IPS-18a (cell line): ENCODE results near the gene NXT2.

ENCODE experiments used
- H3K27ac ChIP-seq: one replicate; pipeline ENCODE4 v1.5.1; 2013; ENCODE audit warnings: low read length
- H3K27me3 ChIP-seq: one replicate; pipeline ENCODE4 v1.6.1; 2013; ENCODE audit warnings: mild to moderate bottlenecking, low read length; ENCODE audit not compliant: control insufficient read depth, insufficient read depth
- H3K36me3 ChIP-seq: one replicate; pipeline ENCODE4 v1.6.1; 2013; ENCODE audit warnings: low read depth, low read length; ENCODE audit not compliant: control insufficient read depth
- H3K4me1 ChIP-seq: one replicate; pipeline ENCODE4 v1.6.1; 2013; ENCODE audit warnings: low read depth, low read length; ENCODE audit not compliant: control insufficient read depth
- H3K4me3 ChIP-seq: one replicate; pipeline ENCODE4 v1.5.1; 2013; ENCODE audit warnings: low read length
- H3K9ac ChIP-seq: one replicate; pipeline ENCODE4 v1.6.1; 2013; ENCODE audit warnings: mild to moderate bottlenecking, low read length, moderate library complexity
- H3K9me3 ChIP-seq: one replicate; pipeline ENCODE4 v1.6.1; 2013; ENCODE audit warnings: low read depth, low read length; ENCODE audit not compliant: control insufficient read depth

NXT2 gene

DNA sequence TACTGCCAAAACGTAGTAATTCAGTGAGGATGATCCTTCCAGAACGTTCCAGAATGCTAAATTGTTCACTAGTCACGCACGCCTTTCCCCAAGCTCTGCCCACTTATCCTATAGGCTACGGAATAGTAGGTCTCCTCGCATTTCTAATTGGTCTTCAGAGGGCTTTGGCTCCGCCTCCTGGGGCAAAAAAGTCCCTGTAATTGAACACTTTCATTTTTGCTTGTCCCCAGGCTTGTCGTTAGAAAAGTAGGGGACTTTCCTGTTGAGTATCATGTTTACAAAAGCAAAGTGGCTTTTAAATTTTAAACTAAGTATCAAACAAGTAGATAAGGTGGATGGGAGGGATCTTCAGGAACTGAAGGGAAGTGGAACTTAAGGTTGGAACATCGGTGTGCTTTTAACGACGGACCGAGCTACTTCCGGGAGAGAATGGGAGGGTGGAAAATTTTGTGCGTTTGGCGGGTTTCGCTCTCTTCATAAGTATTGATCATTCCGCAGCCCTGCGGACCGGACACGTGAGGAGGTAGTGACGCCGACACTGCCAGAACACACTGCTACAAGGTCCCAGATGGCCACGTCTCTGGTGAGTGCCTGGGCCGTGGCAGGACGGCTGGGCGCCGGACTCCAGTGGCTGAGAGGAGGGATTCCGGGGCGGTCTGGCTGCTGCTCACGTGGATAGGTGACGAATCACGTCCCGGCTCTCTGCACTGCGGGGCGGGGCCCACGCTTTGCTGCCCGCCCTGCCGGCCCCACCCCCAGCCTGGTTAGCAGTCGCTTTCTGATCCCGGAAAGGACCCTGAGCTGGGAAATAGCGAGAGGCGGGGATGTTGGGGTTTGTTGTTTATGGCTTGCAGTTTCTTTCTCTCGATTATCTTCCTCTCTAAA, at the start of gene NXT2:
TSS of gene NXT2 (plus strand) at position 406 of the 885 bp plus-strand sequence. CDS start at position 569, 163 bp downstream.
- H3K27ac ChIP-seq: peak within 1 kb of the TSS; percentile 78

DNA sequence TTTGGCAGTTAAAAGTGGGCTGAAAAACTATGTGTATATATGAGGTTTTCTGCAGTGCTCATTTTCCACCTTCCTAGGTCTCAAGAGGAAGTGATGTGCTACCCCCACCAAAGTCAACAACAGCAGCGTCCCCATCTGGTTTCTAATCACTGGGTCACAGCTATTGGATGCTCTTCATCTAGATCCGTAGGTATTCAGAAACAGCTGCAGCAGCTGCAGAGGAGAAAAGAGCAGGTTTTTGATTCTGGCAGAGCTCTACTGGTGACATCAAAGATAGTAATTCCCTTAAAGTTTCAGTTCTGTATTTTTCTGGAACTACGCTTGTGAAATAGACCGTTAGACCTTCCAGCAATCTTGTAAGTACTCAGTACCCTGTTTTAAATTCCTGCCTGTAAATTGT, 49.0 kb upstream of the NXT2 start:
- no peaks in the 10 kb centered on the region for H3K9me3 ChIP-seq
- H3K27ac ChIP-seq: no peak overlapping the region
- H3K36me3 ChIP-seq: no peaks in the 10 kb centered on the region
- no peak overlapping the region for H3K9ac ChIP-seq
- no peaks in the 10 kb centered on the region for H3K27me3 ChIP-seq
- H3K4me3 ChIP-seq: no peak overlapping the region
- H3K4me1 ChIP-seq: peaks cover 7% of the 10 kb centered on the region

More for the DNA sequence above, at the start of gene NXT2:
- Histone ChIP-seq H3K36me3 (no peaks in the 10 kb centered on the region), H3K9ac (peak within 1 kb of the TSS; percentile 75), H3K9me3 (no peaks in the 10 kb centered on the region), H3K4me3 (peak within 1 kb of the TSS; percentile 76), H3K27me3 (peaks cover 35% of the 10 kb centered on the region), H3K4me1 (no peaks in the 10 kb centered on the region)

DNA sequence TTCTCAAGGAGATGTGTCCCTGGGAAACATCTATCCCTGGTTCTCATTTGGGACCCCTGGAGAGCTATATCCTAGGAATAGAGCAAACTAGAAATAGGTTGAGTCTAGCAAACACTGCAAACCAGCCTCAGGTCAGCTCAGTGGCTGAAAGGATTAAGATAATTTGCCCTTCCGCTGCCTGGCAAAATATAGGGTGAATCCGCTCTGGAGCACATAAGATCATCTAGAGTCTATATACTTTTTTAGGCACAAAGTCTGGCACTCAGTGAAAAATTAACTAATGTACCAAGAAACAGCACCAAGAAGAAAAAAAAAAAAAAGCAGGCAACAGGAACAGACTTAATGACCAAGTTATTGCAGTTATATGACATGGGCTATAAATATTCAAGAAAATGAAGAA, 47.5 kb upstream of the NXT2 start:
- Histone ChIP-seq H3K36me3 (no peaks in the 10 kb centered on the region), H3K4me3 (no peak overlapping the region), H3K9me3 (no peaks in the 10 kb centered on the region), H3K4me1 (peaks cover 7% of the 10 kb centered on the region), H3K27ac (no peak overlapping the region), H3K27me3 (no peaks in the 10 kb centered on the region), H3K9ac (no peak overlapping the region)

DNA sequence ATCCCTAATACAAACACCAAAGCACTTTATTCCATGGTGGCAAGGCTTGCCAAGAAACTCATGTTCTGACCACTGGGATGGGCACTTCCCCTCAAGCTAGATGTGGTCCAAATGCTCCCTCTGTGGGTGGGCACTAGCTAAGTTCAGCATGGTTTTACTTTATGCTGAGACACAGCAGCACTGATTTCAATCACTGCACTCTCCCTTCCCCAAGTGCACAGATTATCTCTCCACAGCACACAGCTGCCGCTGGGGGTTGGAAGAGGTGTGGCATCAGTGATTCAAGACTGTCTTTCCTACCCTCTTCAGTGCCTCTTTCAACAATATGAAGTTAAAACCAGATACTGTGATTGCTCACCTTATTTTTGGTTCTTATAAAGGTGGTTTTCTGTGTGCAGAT, 38.2 kb upstream of the NXT2 start:
- H3K36me3 ChIP-seq: no peaks in the 10 kb centered on the region
- no peaks in the 10 kb centered on the region for H3K4me1 ChIP-seq
- H3K27ac ChIP-seq: no peak overlapping the region
- no peaks in the 10 kb centered on the region for H3K9me3 ChIP-seq
- no peak overlapping the region for H3K4me3 ChIP-seq
- H3K9ac ChIP-seq: no peak overlapping the region
- H3K27me3 ChIP-seq: no peaks in the 10 kb centered on the region

DNA sequence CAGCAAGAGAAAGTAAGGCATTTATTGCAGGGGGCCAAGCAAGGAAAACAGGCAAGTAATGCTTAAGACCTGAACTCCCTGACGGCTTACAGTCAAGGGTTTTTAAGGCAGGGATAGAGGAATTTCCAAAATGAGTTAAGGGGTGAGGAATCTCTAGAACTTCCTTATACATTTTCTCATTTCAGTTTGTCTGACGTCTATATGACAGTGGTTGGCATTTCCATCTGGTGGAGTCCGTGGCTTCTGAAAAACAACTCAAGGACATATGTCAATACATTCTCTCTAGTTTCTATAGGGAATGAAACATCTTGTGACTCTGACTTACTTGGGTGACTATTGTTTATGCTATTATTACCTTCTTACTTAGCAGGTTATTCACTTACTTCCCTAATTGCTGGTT, 35.5 kb upstream of the NXT2 start:
- no peak overlapping the region for H3K9ac ChIP-seq
- H3K4me3 ChIP-seq: no peak overlapping the region
- no peaks in the 10 kb centered on the region for H3K27me3 ChIP-seq
- H3K27ac ChIP-seq: no peak overlapping the region
- H3K9me3 ChIP-seq: no peaks in the 10 kb centered on the region
- no peaks in the 10 kb centered on the region for H3K36me3 ChIP-seq
- H3K4me1 ChIP-seq: no peaks in the 10 kb centered on the region

DNA sequence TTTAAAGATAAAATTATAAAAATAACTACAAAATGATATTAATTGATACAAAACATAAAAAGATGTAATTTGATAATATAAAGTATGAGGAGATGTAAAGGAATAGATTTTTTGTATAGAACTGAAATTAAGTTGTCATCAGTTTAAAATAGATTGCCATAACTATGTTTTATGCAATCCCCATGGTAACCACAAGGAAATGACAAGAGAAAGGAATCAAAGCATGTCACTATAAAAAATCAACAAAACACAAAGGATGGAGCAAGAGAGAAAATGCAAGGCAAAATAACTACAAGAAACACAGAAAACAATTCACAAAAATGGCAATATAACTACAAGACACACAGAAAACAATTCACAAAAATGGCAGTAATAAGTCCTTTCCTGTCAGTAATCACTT, 27.7 kb upstream of the NXT2 start:
- Histone ChIP-seq H3K4me3 (no peak overlapping the region), H3K27ac (no peak overlapping the region), H3K36me3 (no peaks in the 10 kb centered on the region), H3K4me1 (no peaks in the 10 kb centered on the region), H3K9me3 (no peaks in the 10 kb centered on the region), H3K27me3 (no peaks in the 10 kb centered on the region), H3K9ac (no peak overlapping the region)

DNA sequence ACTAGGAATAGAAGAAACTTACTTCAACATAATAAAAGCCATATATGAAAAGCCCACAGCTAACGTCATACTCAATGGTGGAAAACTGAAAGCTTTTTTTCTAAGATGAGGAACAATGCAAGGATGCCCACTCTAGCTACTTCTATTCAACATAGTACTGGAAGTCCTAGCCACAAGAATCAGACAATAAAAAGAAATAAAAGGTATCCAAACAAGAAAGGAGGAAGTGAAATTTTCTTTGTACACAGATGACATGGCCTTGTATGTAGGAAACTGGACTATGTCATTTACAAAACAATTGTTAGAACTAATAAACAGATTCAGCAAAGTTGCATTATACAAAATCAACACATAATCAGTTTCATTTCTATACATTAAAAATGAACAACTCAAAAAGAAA, 25.5 kb upstream of the NXT2 start:
- Histone ChIP-seq H3K27me3 (no peaks in the 10 kb centered on the region), H3K4me3 (no peak overlapping the region), H3K9me3 (no peaks in the 10 kb centered on the region), H3K36me3 (no peaks in the 10 kb centered on the region), H3K27ac (no peak overlapping the region), H3K4me1 (no peaks in the 10 kb centered on the region), H3K9ac (no peak overlapping the region)

DNA sequence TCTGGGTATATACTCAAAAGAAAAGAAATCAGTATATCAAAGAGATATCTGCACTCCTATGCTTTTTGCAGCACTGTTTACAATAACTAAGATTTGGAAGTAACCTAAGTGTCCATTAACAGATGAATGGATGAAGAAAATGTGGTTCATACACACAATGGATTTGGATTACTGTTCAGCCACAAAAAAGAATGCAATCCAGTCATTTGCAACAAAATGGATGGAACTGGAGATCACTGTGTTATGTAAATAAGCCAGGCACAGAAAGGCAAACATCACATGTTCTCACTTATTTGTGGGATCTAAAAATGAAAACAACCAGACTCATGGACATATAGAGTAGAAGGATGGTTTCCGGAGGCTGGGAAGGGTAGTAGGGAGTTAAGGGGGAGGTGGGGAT, 17.6 kb upstream of the NXT2 start:
- Histone ChIP-seq H3K36me3 (no peaks in the 10 kb centered on the region), H3K4me1 (no peaks in the 10 kb centered on the region), H3K27me3 (no peaks in the 10 kb centered on the region), H3K9ac (no peak overlapping the region), H3K4me3 (no peak overlapping the region), H3K27ac (no peak overlapping the region), H3K9me3 (no peaks in the 10 kb centered on the region)

DNA sequence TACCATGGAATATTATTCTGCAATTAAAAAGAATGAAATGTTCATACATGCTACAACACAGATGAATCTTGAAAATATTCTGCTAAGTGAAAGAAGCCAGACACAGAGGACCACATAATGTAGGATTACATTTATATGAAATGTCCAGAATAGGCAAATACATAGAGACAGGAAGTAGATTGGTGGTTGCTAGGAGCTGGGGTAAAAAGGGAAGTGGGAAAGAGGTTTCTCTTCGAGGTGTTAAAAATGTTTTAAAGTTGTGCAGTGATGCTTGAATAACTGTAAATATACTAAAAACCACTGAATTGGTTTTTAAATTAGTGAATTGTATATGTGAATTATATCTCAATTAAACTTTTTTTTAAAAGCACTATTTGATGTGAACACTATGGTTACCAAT, 3.6 kb upstream of the NXT2 start:
- H3K36me3 ChIP-seq: no peaks in the 10 kb centered on the region

DNA sequence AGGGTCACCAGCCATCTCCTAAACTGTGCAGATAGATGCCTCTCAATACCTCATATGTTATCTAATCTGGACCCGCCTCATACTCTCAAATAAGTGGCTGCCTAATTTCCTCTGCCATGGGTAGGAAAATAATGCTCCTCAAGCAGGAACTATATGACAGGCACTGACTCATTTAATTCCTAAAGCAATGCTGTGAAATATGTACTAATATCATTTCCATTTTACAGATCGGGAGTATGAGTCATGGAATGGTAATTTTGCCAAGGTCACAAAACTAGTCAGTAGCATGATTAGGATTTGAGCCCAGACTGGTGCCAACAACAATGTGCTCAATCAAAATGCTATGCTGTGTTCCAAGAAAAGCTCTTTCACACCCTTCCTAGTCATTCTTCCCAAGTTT, 3.0 kb upstream of the NXT2 start:
- no peak overlapping the region for H3K4me3 ChIP-seq
- H3K27me3 ChIP-seq: peaks cover 39% of the 10 kb centered on the region
- H3K36me3 ChIP-seq: no peaks in the 10 kb centered on the region
- no peaks in the 10 kb centered on the region for H3K9me3 ChIP-seq
- H3K9ac ChIP-seq: no peak overlapping the region
- H3K27ac ChIP-seq: no peak overlapping the region
- no peaks in the 10 kb centered on the region for H3K4me1 ChIP-seq

More for the DNA sequence above, 3.6 kb upstream of the NXT2 start:
- Histone ChIP-seq H3K9ac (no peak overlapping the region), H3K9me3 (no peaks in the 10 kb centered on the region), H3K27ac (no peak overlapping the region), H3K4me1 (no peaks in the 10 kb centered on the region), H3K4me3 (no peak overlapping the region), H3K27me3 (peaks cover 39% of the 10 kb centered on the region)

DNA sequence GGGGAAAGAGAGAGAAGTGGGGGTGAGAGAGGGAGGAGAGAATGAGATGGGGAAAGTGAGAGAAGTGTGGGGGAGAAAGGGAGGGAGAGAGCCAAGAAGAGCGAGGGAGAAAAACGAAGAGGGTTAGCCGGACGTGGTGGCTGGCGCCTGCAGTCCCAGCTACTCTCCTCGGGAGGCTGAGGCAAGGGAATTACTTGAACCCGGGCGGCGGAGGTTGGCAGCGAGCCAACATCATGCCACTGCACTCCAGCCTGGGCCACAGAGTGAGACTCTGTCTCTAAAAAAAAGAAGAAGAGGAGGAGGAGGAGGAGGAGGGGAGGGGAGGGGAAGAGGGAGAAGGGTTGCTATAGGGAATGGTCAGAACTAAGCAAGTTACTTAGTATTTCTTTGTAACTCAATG, 1.7 kb upstream of the NXT2 start:
- H3K9ac ChIP-seq: no peak overlapping the region
- H3K4me1 ChIP-seq: no peaks in the 10 kb centered on the region
- no peaks in the 10 kb centered on the region for H3K36me3 ChIP-seq
- peaks cover 39% of the 10 kb centered on the region for H3K27me3 ChIP-seq
- no peak overlapping the region for H3K27ac ChIP-seq
- no peak overlapping the region for H3K4me3 ChIP-seq
- H3K9me3 ChIP-seq: no peaks in the 10 kb centered on the region

DNA sequence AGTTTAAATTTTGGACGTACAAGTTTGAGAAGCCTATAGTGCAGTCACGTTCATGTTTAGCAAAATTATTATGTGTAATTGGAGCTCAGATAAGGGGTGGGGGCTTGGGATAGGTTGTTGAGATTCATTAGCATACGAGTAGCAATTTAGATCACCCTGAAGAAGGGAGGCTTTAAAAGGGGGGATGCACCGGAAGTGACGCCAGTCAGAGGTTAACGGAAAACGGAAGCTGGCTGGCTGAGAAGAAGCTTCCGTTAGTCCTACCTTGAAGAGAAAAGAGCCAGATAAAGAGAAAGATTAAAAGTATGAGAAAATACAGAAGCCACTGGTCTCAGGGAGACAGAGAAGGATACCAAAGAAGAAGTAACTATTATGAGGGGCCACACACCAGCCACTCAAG, 1.1 kb upstream of the NXT2 start:
- no peaks in the 10 kb centered on the region for H3K36me3 ChIP-seq
- H3K4me1 ChIP-seq: no peaks in the 10 kb centered on the region
- no peak overlapping the region for H3K9ac ChIP-seq
- H3K9me3 ChIP-seq: no peaks in the 10 kb centered on the region
- H3K27ac ChIP-seq: no peak overlapping the region
- no peak overlapping the region for H3K4me3 ChIP-seq
- peaks cover 39% of the 10 kb centered on the region for H3K27me3 ChIP-seq
